ENCODE data around the gene SEC14L6. TPM values are rescaled to one million over a fixed set of nuclear protein-coding genes. Genes with fewer than 3 reads are reported as not detected.

Gene SEC14L6
- total RNA-seq, 1 experiment from 2014 or later, result 1.1 TPM

GRCh38 chr22:30555282-30556210 lies 9.0 kb upstream of the SEC14L6 start:
- Histone ChIP-seq H2BK120ac (ENCODE audit: low read depth, low read length, poor library complexity, severe bottlenecking) (no peak overlapping the region), H3T11ph (ENCODE audit: low read length) (no peak overlapping the region), H3K18ac (ENCODE audit: insufficient read length, low read depth, low read length) (no peak overlapping the region), H2BK15ac (ENCODE audit: low read depth, low read length) (no peak overlapping the region), H3K14ac (ENCODE audit: insufficient read depth, low read length) (no peak overlapping the region; the same call in 1 of the 2 replicates), H3K79me2 (ENCODE audit: insufficient read depth, low read length) (no peaks in the 10 kb centered on the region), H3K79me1 (ENCODE audit: insufficient read depth, low read depth, low read length, poor library complexity, severe bottlenecking) (no peaks in the 10 kb centered on the region), H2AFZ (ENCODE audit: low read length) (no peak overlapping the region), H3K23me2 (ENCODE audit: insufficient read length, low read depth, low read length, poor library complexity, severe bottlenecking) (no peaks in the 10 kb centered on the region), H3K27me3 (ENCODE audit: insufficient read depth, low read length) (no peaks in the 10 kb centered on the region), H4K20me1 (ENCODE audit: control insufficient read depth, insufficient read depth, insufficient read length) (no peaks in the 10 kb centered on the region), H2BK5ac (ENCODE audit: insufficient read length, low read length) (no peak overlapping the region), H2BK20ac (ENCODE audit: low read depth, low read length, poor library complexity, severe bottlenecking) (no peak overlapping the region), H3K56ac (ENCODE audit: insufficient read length, low read depth, low read length) (no peak overlapping the region), H3K4ac (ENCODE audit: low read depth, low read length) (no peak overlapping the region), H3K9me3 (ENCODE audit: control insufficient read depth, low read depth, low read length) (no peaks in the 10 kb centered on the region), H4K91ac (ENCODE audit: insufficient read length, low read depth, low read length) (no peak overlapping the region), H3K4me2 (ENCODE audit: insufficient read depth, insufficient read length, low read length) (no peak overlapping the region), H4K5ac (ENCODE audit: insufficient read length, low read depth, low read length) (no peak overlapping the region), H4K8ac (replicated peaks; ENCODE audit: insufficient read length, low read depth, low read length) (no peak overlapping the region), H3K27ac (ENCODE audit: insufficient read length, low read depth, low read length) (no peak overlapping the region), H3K9ac (ENCODE audit: extremely low read depth, insufficient read length, low read length) (no peak overlapping the region), H3K4me1 (ENCODE audit: insufficient read depth, low read length) (no peaks in the 10 kb centered on the region), H3K23ac (ENCODE audit: insufficient read length, low read depth, low read length) (no peak overlapping the region), H2AK5ac (ENCODE audit: insufficient read length, low read length) (no peak overlapping the region), H2BK12ac (ENCODE audit: insufficient read length, low read depth, low read length) (no peak overlapping the region)
- no peak overlapping the region for H3K4me3 Mint-ChIP-seq
- H3K27ac Mint-ChIP-seq, result peak overlapping the region in 1 of 3 experiments; percentile 70; a peak in 1 of 7 replicates
- H3K36me3 Mint-ChIP-seq (ENCODE audit: insufficient read depth in 1 of 3, low read depth in 3 of 3), result peaks cover 0 to 6% (median 0%) of the 10 kb centered on the region in 3 experiments; a peak in 3 of 7 replicates
- no CpG with 5 or more reads among the region's 73 CpGs for WGBS (ENCODE audit: extremely low coverage, insufficient read length, low lambda C conversion rate)
- H3K27me3 Mint-ChIP-seq (ENCODE audit: low read depth), result no peaks in the 10 kb centered on the region
- DNase-seq, result peak; percentile 72
- TF ChIP-seq CTCF (conservative IDR thresholded peaks at IDR 0.05), result peak; percentile 61
- H3K4me1 Mint-ChIP-seq, result peaks cover 12 to 21% of the 10 kb centered on the region in 2 experiments
- H3K9me3 Mint-ChIP-seq, result no peaks in the 10 kb centered on the region
